CD14-positive monocyte (primary cell): ENCODE results near the gene TREML4. TPM values are rescaled to one million over a fixed set of nuclear protein-coding genes. Genes with fewer than 3 reads are reported as not detected.

Source experiments
- DNase-seq, 3 donors: peaks; one replicate each; pipeline ENCODE4 v3.0.0-alpha.2; 2011 to 2022
- H2AFZ ChIP-seq: 2 replicates; pipeline ENCODE4 v1.6.0; 2012; ENCODE audit warnings: mild to moderate bottlenecking, low read depth, low read length, inconsistent platforms; ENCODE audit not compliant: insufficient read depth, poor library complexity, severe bottlenecking
- H3K27ac ChIP-seq, 2 donors: 1 replicate in 1 of 2; 2 replicates in 1 of 2; pipeline ENCODE4 v1.5.1; 2012 to 2013; ENCODE audit warnings: low read length in 2 of 2, control low read depth in 1 of 2, inconsistent platforms in 1 of 2, low read depth in 1 of 2, mild to moderate bottlenecking in 1 of 2
- H3K27me3 ChIP-seq, 2 donors: one replicate each; pipeline versions ENCODE4 v1.6.0 to v1.6.1; 2011 to 2013; ENCODE audit warnings: low read length in 2 of 2; ENCODE audit not compliant: control insufficient read depth in 2 of 2, insufficient read depth in 2 of 2
- H3K36me3 ChIP-seq, 2 donors: replicated peaks in 1 of 2; 1 replicate in 1 of 2; 2 replicates in 1 of 2; pipeline versions ENCODE4 v1.5.1 to v1.6.1; 2012 to 2013; ENCODE audit warnings: low read length in 2 of 2, control low read depth in 1 of 2, inconsistent platforms in 1 of 2, mild to moderate bottlenecking in 1 of 2; ENCODE audit not compliant: insufficient read depth in 2 of 2, control insufficient read depth in 1 of 2
- H3K4me1 ChIP-seq, 2 donors: 1 replicate in 1 of 2; 2 replicates in 1 of 2; pipeline versions ENCODE4 v1.5.1 to v1.6.1; 2012 to 2013; ENCODE audit warnings: low read length in 2 of 2, control low read depth in 1 of 2, inconsistent platforms in 1 of 2, mild to moderate bottlenecking in 1 of 2, moderate library complexity in 1 of 2; ENCODE audit not compliant: insufficient read depth in 2 of 2, control insufficient read depth in 1 of 2
- H3K4me2 ChIP-seq: replicated peaks from 2 replicates; pipeline ENCODE3; 2012; ENCODE audit warnings: low read length, moderate library complexity, mild to moderate bottlenecking; ENCODE audit not compliant: poor library complexity, severe bottlenecking; ENCODE audit errors: extremely low read depth
- H3K4me3 ChIP-seq, 3 experiments: fragments of 200-600 bp in 1 of 3; sonication (generic) in 1 of 3; replicated peaks in 1 of 3; 1 replicate in 2 of 3; 2 replicates in 1 of 3; pipeline ENCODE4 v1.5.1; 2011 to 2013; ENCODE audit warnings: low read length in 3 of 3, mild to moderate bottlenecking in 3 of 3, control low read depth in 2 of 3, low read depth in 2 of 3, inconsistent platforms in 1 of 3, moderate library complexity in 1 of 3
- H3K79me2 ChIP-seq: 2 replicates; pipeline ENCODE4 v1.6.0; 2012; ENCODE audit warnings: mild to moderate bottlenecking, control low read depth, inconsistent platforms, low read length, moderate library complexity; ENCODE audit not compliant: insufficient read depth
- H3K9ac ChIP-seq: 2 replicates; pipeline ENCODE4 v1.6.0; 2017; ENCODE audit warnings: low read length, mild to moderate bottlenecking; ENCODE audit not compliant: insufficient read depth, poor library complexity, severe bottlenecking
- H3K9me3 ChIP-seq, 2 donors: replicated peaks in 1 of 2; 1 replicate in 1 of 2; 2 replicates in 1 of 2; pipeline versions ENCODE4 v1.5.1 to v1.6.1; 2012 to 2013; ENCODE audit warnings: low read length in 2 of 2, control low read depth in 1 of 2; ENCODE audit not compliant: control insufficient read depth in 1 of 2, insufficient read depth in 1 of 2
- H4K20me1 ChIP-seq: 2 replicates; pipeline ENCODE4 v1.6.0; 2012; ENCODE audit warnings: mild to moderate bottlenecking, low read length, control low read depth, moderate library complexity; ENCODE audit not compliant: insufficient read depth
- H3K27ac Mint-ChIP-seq, 7 donors: one replicate each; pipeline ENCODE4 v1.8.0; 2020; ENCODE audit warnings: mild to moderate bottlenecking in 7 of 7, mixed read lengths in 7 of 7, moderate library complexity in 6 of 7, inconsistent platforms in 2 of 7
- H3K27me3 Mint-ChIP-seq, 3 donors: one replicate each; pipeline ENCODE4 v1.8.0; 2021 to 2022; ENCODE audit warnings: low read depth in 3 of 3, mild to moderate bottlenecking in 3 of 3, mixed read lengths in 3 of 3, moderate library complexity in 3 of 3, inconsistent platforms in 1 of 3
- H3K36me3 Mint-ChIP-seq, 2 donors: one replicate each; pipeline ENCODE4 v1.8.0; 2020; ENCODE audit warnings: mixed read lengths in 2 of 2, inconsistent platforms in 1 of 2, mild to moderate bottlenecking in 1 of 2
- H3K4me1 Mint-ChIP-seq: one replicate; pipeline ENCODE4 v1.8.0; 2020; ENCODE audit warnings: mild to moderate bottlenecking, mixed read lengths
- H3K4me3 Mint-ChIP-seq, 2 donors: one replicate each; pipeline ENCODE4 v1.8.0; 2020; ENCODE audit warnings: mild to moderate bottlenecking in 2 of 2, mixed read lengths in 2 of 2, moderate library complexity in 1 of 2
- H3K9me3 Mint-ChIP-seq, 7 donors: one replicate each; pipeline ENCODE4 v1.8.0; 2020 to 2022; ENCODE audit warnings: mixed read lengths in 7 of 7, mild to moderate bottlenecking in 6 of 7, moderate library complexity in 6 of 7, inconsistent platforms in 2 of 7
- WGBS: methylation state at CpG from one replicate; pipeline ENCODE4 v1.1.5; 2013; ENCODE audit warnings: missing lambda C conversion rate; ENCODE audit not compliant: insufficient coverage; 5-methylcytosine and 5-hydroxymethylcytosine counted together
- intact Hi-C, 2 donors: fragments of 100-400 bp; cut with micrococcal nuclease; formaldehyde crosslinking; loops; one replicate each; pipeline versions ENCODE4 v1.15.0 to v1.15.1; 2023
- polyA plus RNA-seq, 3 donors: library from polyadenylated mRNA; depleted of rRNA in 1 of 3; unstranded in 2 of 3; stranded (reverse) in 1 of 3; fragments of 300-500 nt in 2 of 3; fragments of >200 nt in 1 of 3; fragmentation: Illumina TruSeq in 2 of 3; gene quantifications; 1 replicate in 2 of 3; 2 replicates in 1 of 3; pipeline ENCODE4 v1.2.3, GENCODE V29; 2012 to 2021
- TF ChIP-seq, protein P1 (sequence below): fragments of 200-600 bp; IDR thresholded peaks from one replicate; pipeline ENCODE4 v1.8.0; 2022; ENCODE audit warnings: antibody characterized with exemption, mild to moderate bottlenecking

The TREML4 gene
- polyA plus RNA-seq, 3 donors: not detected

DNA sequence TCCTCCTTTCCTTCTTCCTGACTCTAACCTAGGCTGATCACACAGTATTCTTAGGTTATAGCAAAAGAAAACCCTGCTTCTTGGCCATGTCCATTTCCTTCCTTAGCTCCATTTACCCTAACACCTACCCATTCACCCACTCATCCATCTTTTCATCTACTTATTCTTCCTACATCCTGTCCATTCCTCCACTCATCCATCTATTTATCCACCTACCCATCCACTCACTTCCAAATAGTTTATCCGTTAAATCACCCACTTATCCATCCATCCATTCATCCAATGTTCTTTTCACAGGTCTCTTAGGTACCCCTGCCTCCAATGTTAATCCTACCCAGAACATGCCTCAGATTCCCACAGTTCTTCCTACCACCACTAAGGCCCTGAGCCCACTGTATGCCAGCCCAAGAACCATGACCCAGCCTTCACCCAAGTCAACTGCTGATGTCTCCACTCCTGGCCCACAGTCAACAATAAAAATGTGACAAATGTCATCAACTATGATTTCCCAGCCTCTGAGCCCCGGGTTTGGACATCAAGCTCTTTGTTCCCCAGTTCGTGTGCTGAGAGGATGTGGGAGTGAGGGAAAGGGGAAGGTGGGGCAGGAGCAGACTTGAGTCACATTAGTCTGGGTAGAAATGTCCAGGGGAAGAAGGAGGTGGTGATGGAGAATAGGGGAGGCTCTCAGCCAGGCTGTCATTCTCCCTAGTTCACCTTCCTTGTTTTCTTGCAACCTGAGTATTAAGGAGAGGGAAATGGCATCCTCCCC lies 24.4 kb downstream of the TREML4 start:
- Histone ChIP-seq H3K79me2 (no peaks in the 10 kb centered on the region), H3K4me3 (no peak overlapping the region), H4K20me1 (peaks cover 6% of the 10 kb centered on the region), H3K36me3 (no peaks in the 10 kb centered on the region), H3K9ac (no peak overlapping the region), H3K9me3 (no peaks in the 10 kb centered on the region), H3K4me1 (no peaks in the 10 kb centered on the region), H3K4me2 (no peak overlapping the region), H3K27ac (no peak overlapping the region), H3K27me3 (no peaks in the 10 kb centered on the region), H2AFZ (no peak overlapping the region)
- no peak overlapping the region for H3K4me3 Mint-ChIP-seq
- peaks cover 28% of the 10 kb centered on the region for H3K4me1 Mint-ChIP-seq
- peaks cover 2 to 34% of the 10 kb centered on the region in 2 donors for H3K36me3 Mint-ChIP-seq
- no peak overlapping the region for H3K27ac Mint-ChIP-seq
- peaks cover 0 to 2% (median 0%) of the 10 kb centered on the region in 7 donors for H3K9me3 Mint-ChIP-seq
- WGBS: 53% methylated on average over 3 of the region's 3 CpGs
- intact Hi-C loops: no loop called here
- TF ChIP-seq, protein P1, sequence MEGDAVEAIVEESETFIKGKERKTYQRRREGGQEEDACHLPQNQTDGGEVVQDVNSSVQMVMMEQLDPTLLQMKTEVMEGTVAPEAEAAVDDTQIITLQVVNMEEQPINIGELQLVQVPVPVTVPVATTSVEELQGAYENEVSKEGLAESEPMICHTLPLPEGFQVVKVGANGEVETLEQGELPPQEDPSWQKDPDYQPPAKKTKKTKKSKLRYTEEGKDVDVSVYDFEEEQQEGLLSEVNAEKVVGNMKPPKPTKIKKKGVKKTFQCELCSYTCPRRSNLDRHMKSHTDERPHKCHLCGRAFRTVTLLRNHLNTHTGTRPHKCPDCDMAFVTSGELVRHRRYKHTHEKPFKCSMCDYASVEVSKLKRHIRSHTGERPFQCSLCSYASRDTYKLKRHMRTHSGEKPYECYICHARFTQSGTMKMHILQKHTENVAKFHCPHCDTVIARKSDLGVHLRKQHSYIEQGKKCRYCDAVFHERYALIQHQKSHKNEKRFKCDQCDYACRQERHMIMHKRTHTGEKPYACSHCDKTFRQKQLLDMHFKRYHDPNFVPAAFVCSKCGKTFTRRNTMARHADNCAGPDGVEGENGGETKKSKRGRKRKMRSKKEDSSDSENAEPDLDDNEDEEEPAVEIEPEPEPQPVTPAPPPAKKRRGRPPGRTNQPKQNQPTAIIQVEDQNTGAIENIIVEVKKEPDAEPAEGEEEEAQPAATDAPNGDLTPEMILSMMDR: no peak
- no peak for DNase-seq
- H3K27me3 Mint-ChIP-seq: peaks cover 0 to 2% (median 0%) of the 10 kb centered on the region in 3 donors

GRCh38 chr6:41255110-41255509 lies 27.0 kb downstream of the TREML4 start:
- H3K4me3 Mint-ChIP-seq: no peak overlapping the region
- H3K9me3 ChIP-seq: peaks cover under 1 to 5% of the 10 kb centered on the region in 2 donors
- no peak overlapping the region for H3K27ac ChIP-seq
- intact Hi-C loops: no loop called here
- H3K79me2 ChIP-seq: no peaks in the 10 kb centered on the region
- peaks cover 3 to 20% (median 10%) of the 10 kb centered on the region in 7 donors for H3K9me3 Mint-ChIP-seq
- no peaks in the 10 kb centered on the region for H3K4me1 ChIP-seq
- peaks cover 6% of the 10 kb centered on the region for H4K20me1 ChIP-seq
- peaks cover 11 to 55% of the 10 kb centered on the region in 2 donors for H3K36me3 Mint-ChIP-seq
- no peaks in the 10 kb centered on the region for H3K36me3 ChIP-seq
- TF ChIP-seq, protein P1: no peak
- H3K4me1 Mint-ChIP-seq: peaks cover 22% of the 10 kb centered on the region
- H3K27ac Mint-ChIP-seq: peak overlapping the region in 1 of 7 donors; percentile 23
- no peak overlapping the region for H3K4me3 ChIP-seq
- no peak overlapping the region for H2AFZ ChIP-seq
- H3K4me2 ChIP-seq: no peak overlapping the region
- no peak overlapping the region for H3K9ac ChIP-seq
- H3K27me3 Mint-ChIP-seq: peaks cover 0 to 2% (median 0%) of the 10 kb centered on the region in 3 donors
- no peak for DNase-seq
- no peaks in the 10 kb centered on the region for H3K27me3 ChIP-seq
